Vagina (tissue), 2 donors: ENCODE results near the gene S100A8. TPM values are rescaled to one million over a fixed set of nuclear protein-coding genes. Genes with fewer than 3 reads are reported as not detected.
A peak's percentile ranks its signal among the peaks of the same experiment; 100 is the strongest.

ENCODE experiments used
- DNase-seq, 2 donors: peaks; one replicate each; pipeline ENCODE4 v3.0.0-alpha.2; 2017; ENCODE audit errors: extremely low spot score in 2 of 2
- H3K27ac ChIP-seq: fragments of 200-600 bp; sonication (generic); one replicate; pipeline ENCODE4 v1.5.1; 2019
- H3K27me3 ChIP-seq: fragments of 200-600 bp; sonication (generic); one replicate; pipeline ENCODE4 v1.5.1; 2019
- H3K36me3 ChIP-seq, 2 donors: fragments of 200-600 bp; sonication (generic); one replicate each; pipeline ENCODE4 v1.5.1; 2017 to 2019
- H3K4me1 ChIP-seq: fragments of 200-600 bp; sonication (generic); one replicate; pipeline ENCODE4 v1.5.1; 2019
- H3K4me3 ChIP-seq, 2 donors: fragments of 200-600 bp; sonication (generic); 1 replicate in 1 of 2; 2 replicates in 1 of 2; pipeline ENCODE4 v1.5.1; 2016 to 2019
- H3K9me3 ChIP-seq: fragments of 200-600 bp; sonication (generic); one replicate; pipeline ENCODE4 v1.5.1; 2019
- POLR2A ChIP-seq, 2 donors: fragments of 450-650 bp; IDR thresholded peaks; one replicate each; pipeline ENCODE4 v1.6.1; 2017; ENCODE audit warnings: antibody characterized with exemption in 2 of 2, mild to moderate bottlenecking in 2 of 2, moderate library complexity in 2 of 2
- intact Hi-C: fragments of 100-400 bp; cut with DNase I; formaldehyde crosslinking; loops from one replicate; pipeline ENCODE4 v1.15.1; 2023
- small RNA-seq: library from RNA; depleted of rRNA; stranded (forward); fragments of <200 nt; gene quantifications from one replicate; pipeline ENCODE3, GENCODE V24; 2016
- total RNA-seq: library from RNA; depleted of rRNA; stranded (reverse); fragments of >200 nt; gene quantifications from one replicate; pipeline ENCODE4 v1.2.3, GENCODE V29; 2016
- TF ChIP-seq, protein P1 (sequence below), 3 experiments: fragments of 450-650 bp in 2 of 3; fragments of 200-600 bp in 1 of 3; sonication (generic) in 1 of 3; IDR thresholded peaks; one replicate each; pipeline ENCODE4 v1.5.1; 2017 to 2019; ENCODE audit warnings: antibody characterized with exemption in 3 of 3, mild to moderate bottlenecking in 2 of 3, moderate library complexity in 2 of 3

The S100A8 gene
- total RNA-seq, 1 donor from 2014 or later: 1,155 TPM

- peak in 1 of 2 donors; percentile 25 for DNase-seq
- Histone ChIP-seq H3K9me3 (no peaks in the 10 kb centered on the region), H3K4me1 (no peaks in the 10 kb centered on the region), H3K4me3 (no peak overlapping the region), H3K27me3 (no peaks in the 10 kb centered on the region), H3K36me3 (no peaks in the 10 kb centered on the region), H3K27ac (no peak overlapping the region)
- intact Hi-C loops: no loop called here
- no peak for TF ChIP-seq POLR2A (IDR thresholded peaks at IDR 0.05)
- TF ChIP-seq, protein P1, sequence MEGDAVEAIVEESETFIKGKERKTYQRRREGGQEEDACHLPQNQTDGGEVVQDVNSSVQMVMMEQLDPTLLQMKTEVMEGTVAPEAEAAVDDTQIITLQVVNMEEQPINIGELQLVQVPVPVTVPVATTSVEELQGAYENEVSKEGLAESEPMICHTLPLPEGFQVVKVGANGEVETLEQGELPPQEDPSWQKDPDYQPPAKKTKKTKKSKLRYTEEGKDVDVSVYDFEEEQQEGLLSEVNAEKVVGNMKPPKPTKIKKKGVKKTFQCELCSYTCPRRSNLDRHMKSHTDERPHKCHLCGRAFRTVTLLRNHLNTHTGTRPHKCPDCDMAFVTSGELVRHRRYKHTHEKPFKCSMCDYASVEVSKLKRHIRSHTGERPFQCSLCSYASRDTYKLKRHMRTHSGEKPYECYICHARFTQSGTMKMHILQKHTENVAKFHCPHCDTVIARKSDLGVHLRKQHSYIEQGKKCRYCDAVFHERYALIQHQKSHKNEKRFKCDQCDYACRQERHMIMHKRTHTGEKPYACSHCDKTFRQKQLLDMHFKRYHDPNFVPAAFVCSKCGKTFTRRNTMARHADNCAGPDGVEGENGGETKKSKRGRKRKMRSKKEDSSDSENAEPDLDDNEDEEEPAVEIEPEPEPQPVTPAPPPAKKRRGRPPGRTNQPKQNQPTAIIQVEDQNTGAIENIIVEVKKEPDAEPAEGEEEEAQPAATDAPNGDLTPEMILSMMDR (IDR thresholded peaks at IDR 0.05): no peak
Observed at GRCh38 chr1:153340356-153340755, 50.5 kb downstream of the S100A8 start.

Small RNA genes lying within 50 kb of the gene (small RNA-seq; reads per million reads assigned to genes)
- not detected for gene S100A15A

Other genes with a start within 250 kb of the S100A8 start
- gene SPRR2G, start 240.2 kb downstream of the S100A8 start, total RNA-seq: not detected
- not detected for gene LELP1, start 187.6 kb downstream of the S100A8 start, total RNA-seq
- gene PRR9, start 173.5 kb downstream of the S100A8 start, total RNA-seq: not detected
- gene LORICRIN, start 131.4 kb downstream of the S100A8 start, total RNA-seq: not detected
- gene PGLYRP3, start 78.1 kb downstream of the S100A8 start, total RNA-seq: 28.7 TPM
- gene PGLYRP4, start 42.2 kb downstream of the S100A8 start, total RNA-seq: 3.9 TPM
- 4,658 TPM for gene S100A9, start 33.2 kb downstream of the S100A8 start, total RNA-seq
- gene S100A12, start 15.5 kb downstream of the S100A8 start, total RNA-seq: 4.2 TPM
- not detected for gene S100A7A, start 25.4 kb upstream of the S100A8 start, total RNA-seq
- 36.6 TPM for gene S100A7, start 69.6 kb upstream of the S100A8 start, total RNA-seq
- 562 TPM for gene S100A6, start 144.9 kb upstream of the S100A8 start, total RNA-seq
- gene S100A5, start 149.9 kb upstream of the S100A8 start, total RNA-seq: not detected
- gene S100A4, start 154.7 kb upstream of the S100A8 start, total RNA-seq: 375 TPM
- 9.6 TPM for gene S100A3, start 158.2 kb upstream of the S100A8 start, total RNA-seq
- 470 TPM for gene S100A2, start 174.8 kb upstream of the S100A8 start, total RNA-seq
- gene S100A16, start 222.1 kb upstream of the S100A8 start, total RNA-seq: 259 TPM
- gene S100A14, start 225.3 kb upstream of the S100A8 start, total RNA-seq: 323 TPM
- 116 TPM for gene S100A13, start 236.4 kb upstream of the S100A8 start, total RNA-seq
- not detected for gene S100A1, start 237.4 kb upstream of the S100A8 start, total RNA-seq
- 67.3 TPM for gene CHTOP, start 243.0 kb upstream of the S100A8 start, total RNA-seq